ENCODE results near the gene KPNA6. TPM values are rescaled to one million over a fixed set of nuclear protein-coding genes. Genes with fewer than 3 reads are reported as not detected.

The KPNA6 gene
- polyA plus RNA-seq, 3 donors = 11.0 to 26.7 (median 20.2) TPM

GRCh38 chr1:32127409-32128198, 19.7 kb downstream of the KPNA6 start:
- intact Hi-C loops (cut with micrococcal nuclease) = no loop called here
- Mint-ChIP-seq H3K27ac (peak overlapping the region in 1 of 7 donors; percentile 3), H3K4me1 (peaks cover 37% of the 10 kb centered on the region), H3K27me3 (ENCODE audit: low read depth in 3 of 3) (peaks cover 0 to 1% (median 0%) of the 10 kb centered on the region in 3 donors), H3K4me3 (no peak overlapping the region), H3K9me3 (peaks cover 0 to 2% (median 0%) of the 10 kb centered on the region in 7 donors), H3K36me3 (peaks cover 13 to 28% of the 10 kb centered on the region in 2 donors)
- peaks cover 23 to 30% of the 10 kb centered on the region in 2 donors for H3K4me1 ChIP-seq (ENCODE audit: control insufficient read depth in 1 of 2, insufficient read depth in 2 of 2, low read length in 2 of 2)
- no peak overlapping the region for H3K4me3 ChIP-seq (replicated peaks in 1 of 3; ENCODE audit: low read depth in 2 of 3, low read length in 3 of 3)
- H3K27ac ChIP-seq (ENCODE audit: low read depth in 1 of 2, low read length in 2 of 2) = peak overlapping the region in 1 of 2 donors; percentile 9
- H4K20me1 ChIP-seq (ENCODE audit: insufficient read depth, low read length) = peaks cover 81% of the 10 kb centered on the region
- no peak for TF ChIP-seq CTCF (IDR thresholded peaks at IDR 0.05)
- peaks cover 6 to 17% of the 10 kb centered on the region in 2 donors for H3K36me3 ChIP-seq (replicated peaks in 1 of 2; ENCODE audit: control insufficient read depth in 1 of 2, insufficient read depth in 2 of 2, low read length in 2 of 2)
- H3K79me2 ChIP-seq (ENCODE audit: insufficient read depth, low read length) = peaks cover 92% of the 10 kb centered on the region
- 100% methylated on average over 2 of the region's 4 CpGs for whole genome bisulfite sequencing (ENCODE audit: insufficient coverage)
- H3K27me3 ChIP-seq (ENCODE audit: control insufficient read depth in 2 of 2, insufficient read depth in 2 of 2, low read length in 2 of 2) = no peaks in the 10 kb centered on the region
- DNase-seq = no peak
- no peak overlapping the region for H3K4me2 ChIP-seq (replicated peaks; ENCODE audit: extremely low read depth, low read length, poor library complexity, severe bottlenecking)
- H3K9me3 ChIP-seq (replicated peaks in 1 of 2; ENCODE audit: control insufficient read depth in 1 of 2, insufficient read depth in 1 of 2, low read length in 2 of 2) = no peaks in the 10 kb centered on the region
- H3K9ac ChIP-seq (ENCODE audit: insufficient read depth, low read length, poor library complexity, severe bottlenecking) = no peak overlapping the region
- H2AFZ ChIP-seq (ENCODE audit: insufficient read depth, low read depth, low read length, poor library complexity, severe bottlenecking) = no peak overlapping the region

GRCh38 chr1:32128479-32128878, 20.6 kb downstream of the KPNA6 start:
- Histone ChIP-seq H3K36me3 (replicated peaks in 1 of 2; ENCODE audit: control insufficient read depth in 1 of 2, insufficient read depth in 2 of 2, low read length in 2 of 2) (peaks cover 6 to 17% of the 10 kb centered on the region in 2 donors), H2AFZ (ENCODE audit: insufficient read depth, low read depth, low read length, poor library complexity, severe bottlenecking) (no peak overlapping the region), H3K79me2 (ENCODE audit: insufficient read depth, low read length) (peaks cover 92% of the 10 kb centered on the region), H3K27me3 (ENCODE audit: control insufficient read depth in 2 of 2, insufficient read depth in 2 of 2, low read length in 2 of 2) (no peaks in the 10 kb centered on the region), H3K9ac (ENCODE audit: insufficient read depth, low read length, poor library complexity, severe bottlenecking) (no peak overlapping the region), H3K4me1 (ENCODE audit: control insufficient read depth in 1 of 2, insufficient read depth in 2 of 2, low read length in 2 of 2) (peaks cover 23% of the 10 kb centered on the region in 2 donors), H3K4me2 (replicated peaks; ENCODE audit: extremely low read depth, low read length, poor library complexity, severe bottlenecking) (no peak overlapping the region), H3K27ac (ENCODE audit: low read depth in 1 of 2, low read length in 2 of 2) (peak overlapping the region in 1 of 2 donors; percentile 42), H4K20me1 (ENCODE audit: insufficient read depth, low read length) (peaks cover 80% of the 10 kb centered on the region), H3K9me3 (replicated peaks in 1 of 2; ENCODE audit: control insufficient read depth in 1 of 2, insufficient read depth in 1 of 2, low read length in 2 of 2) (no peaks in the 10 kb centered on the region), H3K4me3 (replicated peaks in 1 of 3; ENCODE audit: low read depth in 2 of 3, low read length in 3 of 3) (no peak overlapping the region)
- H3K27me3 Mint-ChIP-seq (ENCODE audit: low read depth in 3 of 3) = peaks cover 0 to 1% (median 0%) of the 10 kb centered on the region in 3 donors
- peaks cover 14 to 34% of the 10 kb centered on the region in 2 donors for H3K36me3 Mint-ChIP-seq
- intact Hi-C loops (cut with micrococcal nuclease) = no loop called here
- peak overlapping the region in 3 of 7 donors; percentile 20 to 75 (median 39) for H3K27ac Mint-ChIP-seq
- no peak for DNase-seq
- H3K9me3 Mint-ChIP-seq = peaks cover 0 to 2% (median 0%) of the 10 kb centered on the region in 7 donors
- TF ChIP-seq CTCF (IDR thresholded peaks at IDR 0.05) = no peak
- peaks cover 31% of the 10 kb centered on the region for H3K4me1 Mint-ChIP-seq
- no CpG with 5 or more reads among the region's 1 CpG for WGBS (ENCODE audit: insufficient coverage)
- H3K4me3 Mint-ChIP-seq = no peak overlapping the region
